ENCODE results near the gene SYNGR4.

The SYNGR4 gene

DNA sequence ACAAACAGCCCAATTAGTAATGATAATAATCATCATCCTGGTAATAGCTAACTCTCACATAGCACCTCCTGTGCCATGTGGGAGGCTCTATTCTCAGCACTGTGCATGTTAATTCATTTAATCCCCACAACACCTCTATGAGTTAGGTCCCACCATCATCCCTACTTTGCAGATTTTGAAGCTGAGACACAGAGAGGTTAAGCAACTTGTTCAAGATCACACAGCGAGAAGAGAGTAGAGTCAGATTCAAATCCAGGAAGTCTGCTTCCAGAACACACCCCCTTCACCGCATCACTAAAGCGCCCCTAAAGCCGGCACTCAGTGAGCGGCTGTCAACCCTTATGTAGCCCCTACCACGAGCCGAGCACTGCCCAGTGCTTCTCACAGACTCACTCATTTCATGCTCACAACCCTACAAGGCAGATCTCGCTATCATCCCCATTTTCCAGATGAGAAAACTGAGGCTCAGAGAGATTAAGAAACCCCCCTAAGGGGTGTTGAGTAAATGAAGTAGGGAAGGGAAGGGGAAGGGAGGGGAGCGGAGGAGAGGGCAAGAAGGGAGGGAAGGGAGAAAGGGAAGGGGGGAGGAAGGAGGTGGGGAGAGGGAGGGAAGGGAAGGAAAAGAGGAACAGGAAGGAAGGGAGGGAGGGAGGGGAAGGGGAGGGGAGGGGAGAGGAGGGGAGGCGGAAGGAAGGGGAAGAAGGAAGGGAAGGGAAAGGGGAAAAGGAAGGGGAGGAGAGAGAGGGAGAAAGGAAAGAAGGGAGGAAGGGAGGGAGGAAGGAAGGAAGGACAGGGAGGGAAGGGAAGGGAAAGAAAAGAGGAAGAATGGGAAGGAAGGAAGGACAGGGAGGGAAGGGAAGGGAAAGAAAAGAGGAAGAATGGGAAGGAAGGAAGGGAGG is 22.4 kb upstream of the SYNGR4 start:
- DNase-seq, result no peak

DNA sequence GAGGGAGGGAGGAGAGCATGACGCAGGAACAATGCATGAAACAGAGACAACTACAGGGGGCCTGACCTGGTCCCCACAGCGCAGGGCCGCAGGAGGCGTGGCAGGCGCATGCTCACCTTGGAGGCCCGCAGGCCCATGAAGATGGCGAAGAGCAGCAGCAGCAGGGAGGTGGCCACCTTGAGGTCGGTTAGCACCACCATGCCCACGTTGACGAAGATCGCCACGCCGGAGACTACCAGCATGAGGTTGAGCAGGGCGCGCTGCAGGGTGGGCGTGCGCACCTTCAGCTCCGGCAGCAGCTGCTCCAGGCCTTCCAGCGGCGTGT is 21.8 kb upstream of the SYNGR4 start:
- no peak for DNase-seq

DNA sequence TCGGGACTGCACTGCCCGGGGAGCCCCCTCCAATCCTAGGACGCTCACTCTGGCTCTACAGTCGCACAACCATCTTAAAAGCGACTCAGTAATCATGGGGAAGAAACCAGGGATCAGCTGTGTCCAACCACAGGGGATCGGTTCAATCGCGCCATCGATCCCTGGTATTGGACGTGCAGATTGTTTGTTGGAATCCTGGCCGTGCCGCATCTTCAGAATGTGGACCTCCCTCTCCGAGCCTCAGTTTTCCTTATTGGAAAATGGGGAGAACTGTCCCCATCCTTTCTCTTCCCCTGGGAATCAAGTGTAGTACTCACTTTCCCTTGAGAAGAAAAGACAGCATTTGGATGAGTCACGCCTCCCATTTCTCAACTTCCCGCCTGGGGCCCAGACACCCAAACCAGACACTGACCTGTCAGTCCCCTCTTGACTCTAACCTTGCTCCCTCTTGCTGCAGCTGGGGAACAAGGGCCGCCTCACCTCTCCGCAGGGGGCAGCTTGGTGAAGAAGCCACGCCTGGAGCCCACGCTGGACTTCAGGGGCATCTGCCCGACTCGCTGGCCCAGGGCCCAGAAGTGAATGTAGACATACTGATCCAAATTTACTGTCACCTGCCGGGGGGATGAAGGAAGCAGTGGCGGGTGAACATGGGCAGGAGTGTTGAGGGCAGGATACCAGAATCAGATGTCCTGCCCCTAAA is 21.2 kb upstream of the SYNGR4 start:
- DNase-seq, result no peak

DNA sequence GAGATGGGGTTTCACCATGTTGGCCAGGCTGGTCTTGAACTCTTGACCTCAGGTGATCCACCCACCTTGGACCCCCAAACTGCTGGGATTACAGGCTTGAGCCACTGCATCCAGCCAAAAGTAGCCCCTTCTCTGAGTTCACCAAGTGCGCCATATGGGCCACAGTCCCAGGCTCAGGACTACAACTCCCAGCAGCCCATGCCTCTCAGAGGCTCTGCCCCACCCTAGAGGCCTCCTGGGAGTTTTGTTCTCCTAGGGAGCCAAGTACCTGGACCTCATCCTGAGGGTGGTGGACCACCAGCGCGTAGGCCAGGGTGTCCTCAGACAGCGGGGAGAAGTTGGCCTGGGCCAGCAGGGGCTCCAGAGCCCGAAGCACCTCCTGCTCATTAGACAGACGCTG is 19.3 kb upstream of the SYNGR4 start:
- DNase-seq, result no peak

DNA sequence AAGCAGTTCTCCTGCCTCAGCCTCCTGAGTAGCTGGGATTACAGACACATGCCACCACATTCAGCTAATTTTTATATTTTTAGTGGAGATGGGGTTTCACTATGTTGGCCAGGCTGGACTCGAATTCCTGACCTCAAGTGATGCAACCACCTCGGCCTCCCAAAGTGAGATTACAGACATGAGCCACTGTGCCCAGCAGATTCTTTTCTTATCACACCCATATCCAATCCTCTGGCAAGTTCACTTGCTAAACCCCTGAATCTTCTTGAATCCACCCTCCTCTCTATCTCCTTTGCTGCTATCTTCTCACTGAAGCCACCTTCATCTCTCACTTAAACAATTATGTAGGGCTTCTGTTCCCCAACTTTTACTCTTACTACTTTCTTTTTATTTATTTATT is 18.0 kb upstream of the SYNGR4 start:
- DNase-seq, result no peak

DNA sequence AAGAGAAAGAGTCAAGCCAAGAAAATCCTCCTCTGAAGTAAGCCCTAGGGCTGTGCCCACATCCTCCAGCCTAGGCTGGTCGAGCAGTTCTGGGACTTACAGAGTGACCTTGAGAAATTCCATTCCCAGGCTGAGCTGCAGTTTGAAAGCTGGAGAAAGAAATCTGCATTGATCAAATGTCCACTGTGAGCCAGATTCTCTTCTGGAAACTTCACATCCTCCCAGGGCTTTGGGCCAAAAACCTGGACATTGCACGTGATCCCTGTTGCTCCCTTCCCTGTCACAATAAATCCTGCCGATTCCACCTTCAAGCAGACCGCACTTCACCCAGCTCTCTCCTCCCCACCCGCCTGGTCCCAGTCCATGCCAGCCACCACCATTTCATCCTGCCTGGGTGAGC is 16.1 kb upstream of the SYNGR4 start:
- DNase-seq, result no peak

DNA sequence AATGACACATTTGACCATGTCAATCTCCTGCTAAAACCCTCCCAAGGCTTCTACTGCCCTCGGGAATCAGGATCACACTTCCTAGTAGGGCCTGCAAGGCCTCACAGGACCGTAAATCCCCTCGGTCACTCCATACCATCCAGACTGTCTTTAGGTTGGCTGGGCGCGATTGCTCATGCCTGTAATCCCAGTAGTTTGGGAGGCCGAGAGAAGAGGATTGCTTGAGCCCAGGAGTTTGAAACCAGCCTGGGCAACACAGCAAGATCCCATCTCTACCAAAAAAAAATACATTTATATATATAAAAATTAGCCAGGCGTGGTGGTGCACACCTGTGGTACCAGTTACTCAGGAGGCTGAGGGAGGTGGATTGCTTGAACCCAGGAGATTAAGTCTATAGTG is 15.4 kb upstream of the SYNGR4 start:
- no peak for DNase-seq

DNA sequence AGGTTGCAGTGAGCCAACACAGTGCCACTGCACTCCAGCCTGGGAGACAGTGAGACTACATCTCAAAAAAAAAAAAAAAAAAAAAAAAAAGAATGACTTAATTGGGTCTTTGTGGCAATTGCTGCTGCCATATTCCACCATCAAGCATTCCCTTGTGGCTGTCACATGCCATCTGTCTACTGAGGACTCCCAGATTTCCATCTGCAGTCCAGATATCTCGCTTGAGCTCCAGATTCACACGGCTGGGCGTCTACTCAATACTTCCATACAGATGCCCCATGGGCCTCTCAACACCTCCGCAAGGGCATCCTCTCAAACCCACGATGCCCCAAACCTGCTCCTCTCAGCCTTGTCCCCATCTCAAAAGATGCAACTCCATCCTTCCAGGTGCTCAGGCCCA is 13.3 kb upstream of the SYNGR4 start:
- no peak for DNase-seq

DNA sequence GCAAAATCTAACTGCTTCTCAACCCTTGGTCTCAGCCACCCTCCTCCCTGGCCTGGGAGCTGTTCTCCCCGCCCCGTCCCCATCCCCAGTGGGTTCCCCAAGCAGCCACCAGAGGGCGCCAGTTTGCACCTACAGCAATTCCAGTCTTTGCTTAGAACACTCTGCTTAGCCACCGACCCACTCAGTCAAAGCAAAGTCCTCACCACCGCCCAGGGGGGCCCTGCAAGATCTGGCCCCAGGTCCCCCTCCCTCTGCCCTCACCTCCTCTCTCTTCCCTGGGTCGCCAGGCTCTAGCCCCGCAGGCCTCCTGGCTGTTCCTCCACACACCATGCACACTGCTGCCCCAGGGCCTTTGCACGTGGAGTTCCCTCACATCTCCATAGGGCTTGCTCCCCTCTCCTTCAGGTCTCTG is 12.8 kb upstream of the SYNGR4 start:
- DNase-seq, result peak; percentile 57

DNA sequence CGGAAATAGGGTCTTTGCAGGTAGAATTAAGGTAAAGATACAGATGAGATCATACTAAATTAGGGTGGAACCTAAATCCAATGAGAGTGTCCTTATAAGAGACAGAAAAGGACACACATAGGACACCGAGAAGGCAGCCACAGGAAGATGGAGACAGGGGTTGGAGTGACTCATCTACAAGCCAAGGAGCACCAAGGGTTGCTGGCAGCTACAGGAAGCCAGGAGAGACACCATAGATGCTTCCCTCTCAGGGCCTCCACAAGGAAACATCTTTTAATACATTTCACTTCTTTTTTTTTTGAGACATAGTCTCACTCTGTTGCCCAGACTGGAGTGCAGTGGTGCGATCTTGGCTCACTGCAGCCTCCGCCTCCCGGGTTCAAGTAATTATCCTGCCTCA is 10.5 kb upstream of the SYNGR4 start:
- peak; percentile 34 for DNase-seq

DNA sequence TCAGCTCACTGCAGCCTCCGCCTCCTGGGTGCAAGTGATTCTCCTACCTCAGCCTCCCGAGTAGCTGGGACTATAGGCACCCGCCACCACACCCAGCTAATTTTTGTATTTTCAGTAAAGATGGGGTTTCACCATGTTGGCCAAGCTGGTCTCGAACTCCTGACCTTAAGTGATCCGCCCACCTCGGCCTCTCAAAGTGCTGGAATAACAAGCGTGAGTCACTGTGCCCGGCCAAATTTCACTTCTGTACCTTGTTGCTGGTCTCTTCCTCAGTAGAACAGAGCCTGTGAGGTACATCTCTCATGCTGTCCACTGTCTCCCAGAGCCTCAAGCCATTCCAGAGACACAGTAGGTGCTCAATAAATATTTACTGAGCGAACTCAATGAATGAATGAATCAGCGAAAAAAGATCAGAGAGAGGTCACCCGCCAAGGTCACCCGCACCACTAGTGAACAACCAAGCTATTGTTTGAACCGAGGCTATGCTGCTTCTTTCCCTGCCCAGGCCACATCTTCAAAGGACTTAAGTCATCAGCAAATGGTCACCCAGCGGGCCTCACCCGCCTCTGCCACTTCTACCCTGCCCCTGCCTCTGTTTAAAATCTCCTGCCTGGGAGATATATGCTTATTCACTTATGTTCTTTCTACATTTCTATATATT is 9.7 kb upstream of the SYNGR4 start:
- DNase-seq, result no peak

DNA sequence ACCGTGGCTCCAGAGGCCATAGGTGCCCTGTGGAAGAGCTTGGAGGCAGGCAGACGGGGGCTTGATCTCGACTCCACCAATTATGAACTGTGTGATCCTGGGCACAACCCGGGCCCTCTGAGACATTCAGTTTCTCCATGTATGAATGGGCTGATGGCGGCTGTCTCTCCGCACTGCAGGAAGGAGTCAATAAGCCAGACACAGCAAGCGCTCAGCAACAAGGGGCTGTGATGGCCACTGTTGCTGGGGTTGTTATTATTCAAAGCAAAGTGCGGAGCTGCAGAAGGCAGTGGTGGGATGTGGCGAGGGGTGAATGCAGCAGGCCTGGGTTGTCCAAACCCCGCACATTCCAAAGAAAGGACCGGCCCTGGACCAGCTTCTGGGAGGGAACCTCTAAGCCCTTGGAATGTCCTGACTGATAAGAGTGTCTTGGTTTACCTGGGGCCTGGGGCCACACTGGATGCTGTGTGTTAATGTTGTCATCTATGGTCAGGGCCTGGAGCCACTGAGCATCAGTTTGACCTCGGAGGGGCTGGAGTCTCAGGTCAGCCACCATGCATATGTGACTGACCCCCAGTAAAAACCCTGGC is 8.7 kb upstream of the SYNGR4 start:
- no peak for DNase-seq

DNA sequence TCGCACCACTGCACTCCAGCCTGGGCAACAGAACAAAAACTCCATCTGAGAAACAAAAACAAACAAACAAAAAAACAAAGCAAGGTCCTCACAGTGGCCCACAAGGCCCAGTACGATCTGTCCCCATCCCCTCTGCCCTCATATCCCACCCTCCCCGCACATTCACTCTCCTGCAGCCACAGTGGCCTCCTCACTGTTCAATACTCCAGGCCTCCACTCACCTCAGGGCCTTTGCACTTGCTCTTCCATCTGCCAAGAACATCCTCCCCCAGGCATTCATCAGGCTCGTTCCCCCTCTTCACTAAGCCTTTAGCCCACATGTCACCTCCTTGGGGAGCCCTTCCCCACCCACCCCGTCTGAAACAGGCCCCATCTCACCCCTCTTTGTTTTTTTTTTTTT is 5.0 kb upstream of the SYNGR4 start:
- DNase-seq, result no peak

DNA sequence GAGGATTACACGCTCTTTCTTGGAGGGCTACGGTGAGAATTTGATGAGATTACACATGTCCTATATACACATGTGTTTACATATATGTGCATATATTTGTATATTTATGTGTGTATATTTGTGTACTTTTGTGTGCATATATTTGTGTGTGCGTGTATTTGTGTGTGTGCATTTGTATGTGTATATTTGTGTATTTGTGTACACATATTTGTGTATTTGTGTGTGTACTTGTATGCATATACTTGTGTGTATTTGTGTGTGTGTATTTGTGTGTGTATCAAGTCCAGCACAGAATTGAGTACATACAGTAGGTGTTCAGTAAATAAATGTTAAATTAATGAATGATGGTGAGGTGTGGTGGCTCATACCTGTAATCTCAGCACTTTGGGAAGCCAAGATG is 2.3 kb upstream of the SYNGR4 start:
- DNase-seq, result no peak

DNA sequence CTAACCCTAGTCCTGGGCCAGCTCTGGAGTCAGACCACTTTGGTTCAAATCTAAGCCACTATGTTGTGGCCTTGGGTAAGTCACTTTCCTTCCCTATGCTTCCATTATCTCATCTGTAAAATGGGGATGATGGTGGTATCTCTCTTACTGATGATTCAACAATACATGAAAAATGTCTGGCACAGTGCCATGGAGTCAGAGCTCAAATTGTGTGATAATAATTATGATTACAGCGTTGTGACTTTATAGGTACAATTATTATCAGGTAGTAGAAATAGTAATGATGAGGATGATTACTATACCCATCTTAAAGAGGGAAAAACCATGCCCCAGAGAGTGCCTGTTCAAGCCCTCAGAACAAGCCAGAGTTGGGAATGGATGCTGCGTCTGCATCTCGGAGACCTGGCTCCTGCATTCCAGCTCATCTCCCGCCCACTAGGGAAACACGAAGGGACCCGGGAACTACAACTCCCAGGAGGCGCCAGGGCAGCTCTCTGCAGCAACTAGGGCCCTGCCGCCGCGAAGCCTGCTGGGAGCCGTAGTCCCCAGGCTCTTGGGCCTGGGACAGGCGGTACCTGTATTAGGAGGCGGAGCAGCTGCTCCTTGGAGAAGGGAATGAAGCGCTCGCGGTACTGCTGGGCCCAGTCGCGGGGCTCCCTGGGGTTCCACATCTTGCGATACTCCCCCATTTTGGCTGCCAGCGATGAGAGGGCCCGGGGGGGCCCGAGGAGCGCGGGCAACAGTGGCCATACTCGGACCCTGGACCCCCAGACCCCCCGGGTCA is 1.3 kb upstream of the SYNGR4 start:
- peak; percentile 95 for DNase-seq

DNA sequence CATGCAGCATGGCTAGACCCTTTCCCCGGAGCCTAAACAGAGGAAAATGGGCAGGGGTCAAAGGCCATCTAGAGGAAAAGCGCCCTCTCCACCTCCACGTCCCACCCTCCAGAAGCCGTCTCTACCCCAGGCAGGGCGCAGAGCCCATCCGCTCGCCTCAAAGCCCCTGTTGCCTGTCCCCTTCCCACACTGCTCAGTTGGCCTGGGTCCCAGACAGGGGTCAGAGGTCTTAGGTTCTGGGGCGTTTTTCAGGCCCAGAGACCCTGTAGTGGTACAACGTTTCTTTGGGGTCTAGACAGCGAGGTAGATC is 712 bp upstream of the SYNGR4 start:
- DNase-seq, result no peak

DNA sequence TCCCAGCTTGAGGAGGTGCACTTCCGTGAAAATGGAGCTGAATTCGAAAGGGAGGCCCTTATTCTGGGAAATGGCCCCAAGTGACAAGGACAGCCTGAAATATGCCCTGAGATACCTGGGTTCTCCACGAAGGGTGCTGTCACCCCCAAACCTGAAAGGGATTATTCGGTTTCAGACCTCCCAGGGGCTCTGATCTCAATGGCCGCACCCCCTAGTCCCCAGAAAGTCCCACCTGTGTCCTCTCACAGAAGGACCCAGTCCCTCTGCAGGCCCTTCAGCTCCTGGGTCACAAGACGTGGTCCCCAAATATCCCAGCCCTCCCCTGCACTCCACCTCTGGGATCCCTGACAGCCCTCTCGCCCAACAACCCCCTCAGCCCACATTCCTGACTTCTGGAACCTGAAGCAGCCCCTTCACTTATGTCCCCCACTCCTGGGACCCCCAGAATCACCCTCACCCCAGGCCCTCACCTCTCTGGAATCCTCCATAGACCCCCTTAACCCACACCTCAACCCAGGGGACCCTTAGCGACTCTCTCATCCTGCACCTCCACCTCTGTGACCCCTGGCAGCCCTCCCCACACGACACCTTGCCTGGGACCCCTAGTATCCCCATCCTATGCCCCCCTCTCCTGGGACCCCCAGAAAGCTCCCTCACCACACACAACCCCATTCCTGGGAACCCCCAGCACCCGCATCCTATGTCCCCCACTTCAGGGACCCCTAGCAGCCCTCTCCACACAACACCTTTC is 606 bp downstream of the SYNGR4 start:
- no peak for DNase-seq

DNA sequence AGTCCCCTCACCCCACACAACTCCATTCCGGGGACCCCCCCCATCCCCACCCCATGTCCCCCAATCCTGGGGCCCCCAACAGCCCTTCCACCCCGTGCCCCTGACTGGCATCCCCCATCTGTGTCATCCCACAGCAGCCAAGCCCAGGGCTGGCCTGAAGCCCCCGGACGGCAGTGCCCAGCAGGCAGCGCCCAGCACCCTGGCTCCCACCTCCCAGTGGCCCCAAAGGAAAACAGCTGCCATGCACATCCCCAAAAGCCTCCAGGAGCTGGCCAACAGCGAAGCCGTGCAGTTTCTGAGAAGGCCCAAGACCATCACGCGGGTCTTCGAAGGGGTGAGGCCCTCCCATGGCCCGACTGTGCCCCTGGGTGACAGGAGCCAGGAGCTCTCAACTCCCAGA is 1.4 kb downstream of the SYNGR4 start:
- DNase-seq, result no peak

DNA sequence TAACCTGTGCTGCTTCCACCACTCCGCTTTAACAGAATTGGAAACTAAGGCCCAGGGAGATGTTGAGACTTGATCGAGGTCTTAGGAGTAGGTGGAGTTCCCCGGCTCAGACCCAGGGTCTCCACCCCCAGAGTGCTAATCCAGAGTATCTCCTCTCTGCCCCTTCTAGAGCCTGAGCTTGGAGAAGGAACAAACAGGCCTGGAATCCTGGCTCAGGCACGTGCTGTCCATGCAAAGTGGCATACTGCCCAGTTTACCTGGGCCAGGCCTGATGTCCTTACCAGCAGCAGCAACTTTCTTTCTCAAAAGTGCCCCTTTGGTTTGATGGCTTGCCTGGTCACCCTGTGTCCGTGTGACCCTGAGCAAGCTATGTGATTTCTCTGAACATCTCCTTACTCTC is 3.7 kb downstream of the SYNGR4 start:
- no peak for DNase-seq

DNA sequence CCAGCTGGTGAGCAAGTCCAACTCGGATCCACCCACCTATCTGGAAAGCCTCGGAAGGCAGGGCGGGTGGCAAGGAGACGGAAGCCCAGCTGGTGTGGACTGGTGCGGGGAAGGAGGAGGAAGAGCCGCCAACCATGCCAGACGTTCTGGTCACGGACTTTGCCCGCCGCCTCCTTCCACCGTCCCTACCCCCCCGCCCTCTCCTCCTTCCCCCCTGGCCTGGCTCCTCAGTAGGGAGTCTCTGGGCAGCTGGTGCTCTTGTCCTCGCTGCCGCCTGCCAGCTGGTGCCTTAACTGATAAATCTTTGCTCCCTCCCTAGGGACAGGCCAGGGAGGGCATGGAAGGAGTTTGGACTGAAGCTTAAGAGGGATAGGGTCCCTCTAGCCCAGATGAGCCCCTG is 4.8 kb downstream of the SYNGR4 start:
- DNase-seq, result no peak

DNA sequence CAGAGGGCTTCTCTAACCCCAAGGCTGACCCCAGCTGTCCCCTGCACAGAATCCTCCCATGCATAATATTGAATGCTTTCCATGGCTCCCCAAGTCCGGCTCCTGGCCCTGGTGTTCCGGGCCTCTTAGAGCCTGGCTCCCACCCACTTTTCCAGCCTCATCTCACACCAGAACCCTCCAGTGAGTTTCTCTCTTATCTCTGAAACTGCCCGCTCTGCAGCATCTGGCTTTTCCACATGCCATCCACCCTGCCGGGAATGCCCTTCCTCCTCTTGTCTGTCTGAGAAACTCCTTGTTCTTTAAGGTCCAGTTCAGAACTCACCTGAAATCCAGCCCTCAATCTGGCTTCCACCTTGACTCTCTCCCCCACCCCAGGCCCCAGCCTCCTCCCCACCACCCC is 6.8 kb downstream of the SYNGR4 start:
- no peak for DNase-seq

DNA sequence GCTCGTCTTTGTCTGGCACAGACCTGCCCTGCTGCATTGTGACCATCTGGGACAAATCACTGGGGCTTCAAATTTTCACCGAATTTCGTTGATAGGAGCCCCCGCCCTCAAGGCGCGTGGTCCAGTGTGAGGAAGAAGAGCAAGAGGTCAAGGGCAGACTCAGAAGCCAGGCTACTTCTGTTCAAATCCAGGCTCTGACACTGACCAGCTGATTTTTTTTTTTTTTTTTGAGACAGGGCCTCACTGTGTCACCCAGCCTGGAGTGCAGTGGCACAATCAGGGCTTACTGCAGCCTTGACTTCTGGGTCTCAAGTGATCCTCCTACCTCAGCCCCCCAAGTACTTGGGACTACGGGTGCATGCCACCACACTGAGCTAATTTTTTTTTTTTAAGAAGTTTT is 7.2 kb downstream of the SYNGR4 start:
- no peak for DNase-seq

Data from fibroblast of skin of right biceps (primary cell).